Stomach (tissue), 9 donors: ENCODE data around the gene MRPS35. TPM values are rescaled to one million over a fixed set of nuclear protein-coding genes. Genes with fewer than 3 reads are reported as not detected.
"Not testable (repeated sequence)": the region's sequence is repeated elsewhere in the genome, so short reads cannot be mapped to it uniquely, and the experiment has no call there.

Source experiments
- DNase-seq, 2 donors: peaks; one replicate each; pipeline versions ENCODE4 v3.0.0 to v3.0.0-alpha.2; 2013 to 2019
- H3K27ac ChIP-seq, 5 donors: fragments of 200-600 bp in 4 of 5; sonication (generic) in 4 of 5; one replicate each; pipeline ENCODE4 v1.5.1; 2013 to 2019; ENCODE audit warnings: mild to moderate bottlenecking in 1 of 5, moderate library complexity in 1 of 5
- H3K27me3 ChIP-seq, 3 donors: fragments of 200-600 bp; sonication (generic); one replicate each; pipeline ENCODE4 v1.5.1; 2017 to 2019; ENCODE audit warnings: mixed run types in 1 of 3
- H3K36me3 ChIP-seq, 4 donors: fragments of 200-600 bp; sonication (generic); 1 replicate in 3 of 4; 2 replicates in 1 of 4; pipeline ENCODE4 v1.5.1; 2016 to 2019
- H3K4me1 ChIP-seq, 4 donors: fragments of 200-600 bp; sonication (generic); one replicate each; pipeline ENCODE4 v1.5.1; 2016 to 2019
- H3K4me3 ChIP-seq, 4 donors: fragments of 200-600 bp; sonication (generic) in 3 of 4; one replicate each; pipeline ENCODE4 v1.5.1; 2016 to 2019; ENCODE audit warnings: mild to moderate bottlenecking in 1 of 4
- H3K9me3 ChIP-seq, 4 donors: fragments of 200-600 bp; sonication (generic); one replicate each; pipeline ENCODE4 v1.5.1; 2016 to 2019
- EP300 ChIP-seq: sonication (generic); formaldehyde crosslinking; IDR thresholded peaks from one replicate; pipeline ENCODE4 v1.6.1; 2017; ENCODE audit warnings: antibody characterized with exemption
- POLR2A ChIP-seq, 4 donors: fragments of 450-650 bp; IDR thresholded peaks; one replicate each; pipeline ENCODE4 v1.6.1; 2016; ENCODE audit warnings: antibody characterized with exemption in 4 of 4, control low read depth in 2 of 4, mild to moderate bottlenecking in 1 of 4, moderate library complexity in 1 of 4
- POLR2AphosphoS5 ChIP-seq, 3 donors: sonication (generic); formaldehyde crosslinking; IDR thresholded peaks; one replicate each; pipeline ENCODE4 v1.6.1; 2016; ENCODE audit warnings: antibody characterized with exemption in 3 of 3
- WGBS, 5 donors: extraction: QIAGEN DNeasy Blood & Tissue Kit in 3 of 5; methylation state at CpG; one replicate each; pipeline versions ENCODE4 v1.1.5 to v1.1.7; 2013 to 2018; 5-methylcytosine and 5-hydroxymethylcytosine counted together
- intact Hi-C: fragments of 100-400 bp; cut with DNase I; formaldehyde crosslinking; loops from one replicate; pipeline ENCODE4 v1.15.1; 2023; ENCODE audit warnings: low total_unique reads
- polyA plus RNA-seq, 3 donors: library from polyadenylated mRNA; stranded (reverse); fragments of 200-250 nt; gene quantifications; one replicate each; pipeline ENCODE4 v1.2.3, GENCODE V29; 2013
- total RNA-seq, 5 donors: library from RNA; depleted of rRNA; stranded (reverse); fragments of >200 nt; gene quantifications; one replicate each; pipeline versions ENCODE4 v1.1.0 to v1.2.3, GENCODE V29; 2014 to 2016
- TF ChIP-seq, protein P1 (sequence below), 7 experiments: fragments of 450-650 bp in 4 of 7; fragments of 200-600 bp in 3 of 7; sonication (generic) in 3 of 7; IDR thresholded peaks; one replicate each; pipeline ENCODE4 v1.5.1; 2016 to 2019; ENCODE audit warnings: antibody characterized with exemption in 7 of 7, control low read depth in 2 of 7, mild to moderate bottlenecking in 1 of 7
- donor health status: healthy with polysubstance abuse.
- donor health status: Bipolar disorder and iron deficiency.
- donor health status: healthy.

MRPS35 gene
- total and polyA plus RNA-seq, 8 donors: 9.8 to 71.6 (median 35.9) TPM

DNA sequence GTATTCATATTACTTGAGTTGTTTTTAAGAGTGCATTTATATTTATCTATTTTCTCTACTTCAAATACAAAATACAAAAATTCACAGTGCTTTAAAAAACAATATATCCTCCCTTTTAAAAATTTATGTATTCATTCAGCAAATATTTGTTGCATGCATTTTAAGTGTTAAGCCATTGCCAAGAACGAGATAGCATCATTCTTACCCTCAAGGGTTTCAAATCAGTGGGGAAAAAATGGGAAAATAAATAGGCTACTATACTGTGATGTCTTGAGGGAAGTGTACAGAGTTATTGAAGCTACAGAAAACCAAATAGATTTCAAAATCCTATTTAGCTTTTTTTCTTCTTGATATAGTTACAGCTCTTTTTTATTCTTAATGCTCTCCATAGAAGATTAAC is 23.2 kb downstream of the MRPS35 start:
- H3K27me3 ChIP-seq: no peaks in the 10 kb centered on the region
- intact Hi-C loops: loop anchor here (10.0 kb wide), 1 partner anchor 81 kb away; no protein-coding TSS in a partner anchor
- H3K4me3 ChIP-seq: no peak overlapping the region
- WGBS, 5 donors: 84 to 95% (median 88%) methylated on average over 1 of the region's 1 CpG
- no peaks in the 10 kb centered on the region for H3K4me1 ChIP-seq
- TF ChIP-seq, protein P1, sequence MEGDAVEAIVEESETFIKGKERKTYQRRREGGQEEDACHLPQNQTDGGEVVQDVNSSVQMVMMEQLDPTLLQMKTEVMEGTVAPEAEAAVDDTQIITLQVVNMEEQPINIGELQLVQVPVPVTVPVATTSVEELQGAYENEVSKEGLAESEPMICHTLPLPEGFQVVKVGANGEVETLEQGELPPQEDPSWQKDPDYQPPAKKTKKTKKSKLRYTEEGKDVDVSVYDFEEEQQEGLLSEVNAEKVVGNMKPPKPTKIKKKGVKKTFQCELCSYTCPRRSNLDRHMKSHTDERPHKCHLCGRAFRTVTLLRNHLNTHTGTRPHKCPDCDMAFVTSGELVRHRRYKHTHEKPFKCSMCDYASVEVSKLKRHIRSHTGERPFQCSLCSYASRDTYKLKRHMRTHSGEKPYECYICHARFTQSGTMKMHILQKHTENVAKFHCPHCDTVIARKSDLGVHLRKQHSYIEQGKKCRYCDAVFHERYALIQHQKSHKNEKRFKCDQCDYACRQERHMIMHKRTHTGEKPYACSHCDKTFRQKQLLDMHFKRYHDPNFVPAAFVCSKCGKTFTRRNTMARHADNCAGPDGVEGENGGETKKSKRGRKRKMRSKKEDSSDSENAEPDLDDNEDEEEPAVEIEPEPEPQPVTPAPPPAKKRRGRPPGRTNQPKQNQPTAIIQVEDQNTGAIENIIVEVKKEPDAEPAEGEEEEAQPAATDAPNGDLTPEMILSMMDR (IDR thresholded peaks at IDR 0.05): no peak
- TF ChIP-seq EP300 (no peak), POLR2AphosphoS5 (IDR thresholded peaks at IDR 0.05) (no peak), POLR2A (IDR thresholded peaks at IDR 0.05) (no peak)
- H3K27ac ChIP-seq: no peak overlapping the region
- peaks cover 4 to 83% (median 72%) of the 10 kb centered on the region in 4 donors for H3K36me3 ChIP-seq
- H3K9me3 ChIP-seq: no peaks in the 10 kb centered on the region
- DNase-seq: no peak

DNA sequence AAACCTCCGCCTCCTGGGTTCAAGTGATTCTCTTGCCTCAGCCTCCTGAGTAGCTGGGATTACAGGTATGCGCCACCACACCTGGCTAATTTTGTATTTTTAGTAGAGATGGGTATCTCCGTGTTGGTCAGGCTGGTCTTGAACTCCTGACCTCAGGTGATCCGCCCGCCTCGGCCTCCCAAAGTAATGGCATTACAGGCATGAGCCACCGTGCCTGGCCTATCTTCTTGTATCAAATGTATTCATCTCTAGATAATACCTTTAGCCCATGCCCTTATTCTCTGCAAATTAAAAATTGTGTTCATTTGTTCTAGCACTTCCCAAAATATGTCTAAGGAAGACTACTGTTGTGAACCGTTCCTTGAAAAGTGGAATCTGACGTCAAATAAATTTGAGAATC is 23.7 kb downstream of the MRPS35 start:
- intact Hi-C loops: loop anchor here (10.0 kb wide), 1 partner anchor 80 kb away; no protein-coding TSS in a partner anchor
- not testable (repeated sequence) for H3K4me1 ChIP-seq, H3K27ac ChIP-seq, H3K27me3 ChIP-seq, DNase-seq, H3K9me3 ChIP-seq, H3K4me3 ChIP-seq
- 90 to 94% (median 92%) methylated on average over 9 of the region's 9 CpGs for WGBS, 5 donors
- H3K36me3 ChIP-seq: peaks cover 4 to 86% (median 76%) of the 10 kb centered on the region in 4 donors

DNA sequence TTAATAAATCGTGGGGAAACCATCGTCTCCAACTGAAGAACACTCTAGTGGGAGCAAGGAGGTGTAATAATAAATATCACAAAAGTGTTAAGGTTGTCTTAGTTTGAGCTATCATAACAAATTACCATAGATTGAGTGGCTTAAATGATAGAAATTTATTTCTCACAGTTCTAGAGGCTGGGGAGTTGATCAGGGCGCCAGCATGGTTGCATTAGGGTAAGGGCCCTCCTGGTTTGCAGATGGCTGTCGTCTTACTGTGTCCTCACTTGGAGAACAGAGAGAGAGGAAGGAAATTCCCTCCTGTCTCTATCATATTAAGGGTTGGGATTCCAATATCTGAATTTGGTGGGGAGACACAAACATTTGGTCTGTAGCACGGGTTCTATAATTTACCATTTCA is 33.0 kb downstream of the MRPS35 start:
- H3K4me3 ChIP-seq: no peak overlapping the region
- TF ChIP-seq POLR2AphosphoS5 (IDR thresholded peaks at IDR 0.05) (no peak), POLR2A (IDR thresholded peaks at IDR 0.05) (no peak), EP300 (no peak)
- TF ChIP-seq, protein P1 (IDR thresholded peaks at IDR 0.05): no peak
- no peak for DNase-seq
- intact Hi-C loops: loop anchor here (5.0 kb wide), 1 partner anchor 194 kb away; no protein-coding TSS in a partner anchor
- H3K4me1 ChIP-seq: peaks cover 0 to 25% (median 8%) of the 10 kb centered on the region in 4 donors
- H3K9me3 ChIP-seq: no peaks in the 10 kb centered on the region
- WGBS, 5 donors: 95 to 98% (median 97%) methylated on average over 5 of the region's 5 CpGs
- no peak overlapping the region for H3K27ac ChIP-seq
- peaks cover 2 to 62% (median 58%) of the 10 kb centered on the region in 4 donors for H3K36me3 ChIP-seq
- H3K27me3 ChIP-seq: no peaks in the 10 kb centered on the region

DNA sequence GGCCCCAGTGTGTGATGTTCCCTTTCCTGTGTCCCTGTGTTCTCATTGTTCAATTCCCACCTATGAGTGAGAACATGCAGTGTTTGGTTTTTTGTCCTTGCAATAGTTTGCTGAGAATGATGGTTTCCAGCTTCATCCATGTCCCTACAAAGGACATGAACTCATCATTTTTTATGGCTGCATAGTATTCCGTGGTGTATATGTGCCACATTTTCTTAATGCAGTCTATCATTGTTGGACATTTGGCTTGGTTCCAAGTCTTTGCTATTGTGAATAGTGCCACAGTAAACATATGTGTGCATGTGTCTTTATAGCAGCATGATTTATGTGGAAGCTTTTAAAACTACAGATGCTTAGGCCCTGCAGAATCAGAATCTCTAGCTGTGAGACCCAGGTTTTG is 35.1 kb downstream of the MRPS35 start:
- H3K9me3 ChIP-seq, H3K4me3 ChIP-seq, H3K27me3 ChIP-seq, H3K27ac ChIP-seq, DNase-seq, intact Hi-C loops: not testable (repeated sequence)
- H3K36me3 ChIP-seq: peaks cover 2 to 40% (median 37%) of the 10 kb centered on the region in 4 donors
- WGBS, 5 donors: 78 to 100% (median 92%) methylated on average over 1 of the region's 1 CpG
- H3K4me1 ChIP-seq: peaks cover 0 to 27% (median 9%) of the 10 kb centered on the region in 4 donors

DNA sequence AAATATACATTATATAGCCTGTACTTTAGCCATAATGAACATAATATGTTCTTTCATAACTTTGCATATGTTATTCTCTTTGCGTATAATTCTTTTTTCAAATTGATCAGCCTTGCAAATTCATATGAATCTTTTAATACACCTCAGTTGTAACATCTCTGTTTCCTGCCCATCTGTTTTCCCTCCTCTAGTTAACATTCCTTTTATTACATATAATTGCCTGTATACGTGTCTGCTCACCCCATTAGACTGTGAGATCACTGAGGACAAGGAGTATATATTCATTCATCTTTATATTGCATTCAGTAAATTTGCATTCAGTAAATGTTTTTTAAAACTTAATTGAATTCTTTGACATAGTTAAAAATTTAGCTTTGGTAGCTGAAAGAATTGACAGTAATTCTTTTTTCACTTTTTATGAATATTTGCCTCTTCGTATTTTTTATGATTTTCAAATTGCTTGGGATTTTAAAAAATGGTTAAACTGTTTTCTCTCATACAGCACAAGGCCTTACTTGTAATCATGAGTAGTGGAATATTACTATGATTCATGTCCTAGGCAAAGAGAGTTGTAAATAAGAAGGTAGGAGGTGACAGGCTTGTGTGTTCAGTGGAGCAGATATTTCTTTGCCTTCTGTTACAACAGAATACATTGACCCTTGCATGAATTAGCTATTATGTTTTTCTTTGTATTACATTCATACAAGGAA is 36.6 kb downstream of the MRPS35 start:
- TF ChIP-seq POLR2A (IDR thresholded peaks at IDR 0.05) (no peak), EP300 (no peak), POLR2AphosphoS5 (IDR thresholded peaks at IDR 0.05) (no peak)
- TF ChIP-seq, protein P1 (IDR thresholded peaks at IDR 0.05): no peak
- H3K36me3 ChIP-seq: peaks cover 2 to 37% (median 30%) of the 10 kb centered on the region in 4 donors
- 83 to 92% (median 89%) methylated on average over 3 of the region's 3 CpGs for WGBS, 5 donors
- peak in 1 of 2 donors; percentile 17 for DNase-seq
- no peaks in the 10 kb centered on the region for H3K27me3 ChIP-seq
- no peak overlapping the region for H3K4me3 ChIP-seq
- peaks cover 0 to 31% (median 9%) of the 10 kb centered on the region in 4 donors for H3K4me1 ChIP-seq
- H3K27ac ChIP-seq: peak overlapping the region in 4 of 5 donors; percentile 64 to 80 (median 74)
- H3K9me3 ChIP-seq: no peaks in the 10 kb centered on the region
- intact Hi-C loops: no loop called here
